Mesangial cell (primary cell): ENCODE measurements around the gene STS. TPM values are rescaled to one million over a fixed set of nuclear protein-coding genes. Genes with fewer than 3 reads are reported as not detected.

Experiments used
- total RNA-seq: library from RNA; depleted of rRNA; stranded (reverse); fragments of >200 nt; gene quantifications from 2 replicates; pipeline ENCODE4 v1.2.3, GENCODE V29; 2015

Gene STS
- total RNA-seq = 3.1 and 3.2 TPM in 2 replicates

GRCh38 chrX:7147413-7147977 is at the start of gene STS:
STS (plus strand) TSS chrX:7147712; CDS start chrX:7253200, 105,488 bp downstream.

GRCh38 chrX:7147978-7148854 is 704 bp downstream of the STS start, which contains the start of gene PUDP:
PUDP (minus strand) TSS chrX:7148153; CDS start chrX:7148113, 40 bp downstream.

Other genes starting within 250 kb of the STS start
- gene PUDP, start 441 bp downstream of the STS start, total RNA-seq = 13.2 and 16.6 TPM in 2 replicates